Measurements from ENCODE around the gene DMD. TPM values are rescaled to one million over a fixed set of nuclear protein-coding genes. Genes with fewer than 3 reads are reported as not detected.
A peak's percentile ranks its signal among the peaks of the same experiment; 100 is the strongest.

DMD gene
- total and polyA plus RNA-seq, 8 donors: 6.8 to 117 (median 44.2) TPM

GRCh38 chrX:31433856-31434255, 1777.5 kb downstream of the DMD start:
- Histone ChIP-seq H3K4me1 (no peaks in the 10 kb centered on the region), H3K27me3 (no peaks in the 10 kb centered on the region), H3K9me3 (no peaks in the 10 kb centered on the region), H3K4me3 (no peak overlapping the region), H3K27ac (no peak overlapping the region), H3K36me3 (no peaks in the 10 kb centered on the region)
- 64 to 94% (median 82%) methylated on average over 1 of the region's 1 CpG for WGBS, 5 donors
- intact Hi-C loops (cut with DNase I; ENCODE audit: low total_unique reads): no loop called here
- no peak for DNase-seq
- TF ChIP-seq CTCF (IDR thresholded peaks at IDR 0.05) (no peak), POLR2A (IDR thresholded peaks at IDR 0.05) (no peak), EP300 (IDR thresholded peaks at IDR 0.05) (no peak), POLR2AphosphoS5 (IDR thresholded peaks at IDR 0.05) (no peak)

- 79 to 96% (median 87%) methylated on average over 6 of the region's 6 CpGs for WGBS, 5 donors
- Histone ChIP-seq H3K27me3 (no peaks in the 10 kb centered on the region), H3K9me3 (no peaks in the 10 kb centered on the region), H3K27ac (no peak overlapping the region), H3K36me3 (no peaks in the 10 kb centered on the region), H3K4me1 (no peaks in the 10 kb centered on the region), H3K4me3 (no peak overlapping the region)
- intact Hi-C loops (cut with DNase I; ENCODE audit: low total_unique reads): no loop called here
- DNase-seq: no peak
- TF ChIP-seq CTCF (IDR thresholded peaks at IDR 0.05) (no peak), POLR2A (IDR thresholded peaks at IDR 0.05) (no peak), EP300 (IDR thresholded peaks at IDR 0.05) (no peak), POLR2AphosphoS5 (IDR thresholded peaks at IDR 0.05) (no peak)
Observed at GRCh38 chrX:31429915-31430314, 1781.4 kb downstream of the DMD start.

- WGBS, 5 donors: 23 to 37% (median 30%) methylated on average over 6 of the region's 6 CpGs
- Histone ChIP-seq H3K4me3 (no peak overlapping the region), H3K36me3 (no peaks in the 10 kb centered on the region), H3K4me1 (no peaks in the 10 kb centered on the region), H3K9me3 (no peaks in the 10 kb centered on the region), H3K27ac (no peak overlapping the region), H3K27me3 (no peaks in the 10 kb centered on the region)
- TF ChIP-seq CTCF (IDR thresholded peaks at IDR 0.05) (peak in 1 of 7 experiments; percentile 34), EP300 (IDR thresholded peaks at IDR 0.05) (no peak)
- peak; percentile 35 to 74 for DNase-seq
- intact Hi-C loops (cut with DNase I; ENCODE audit: low total_unique reads): no loop called here
Observed at GRCh38 chrX:31423609-31424189, 1787.7 kb downstream of the DMD start.

GRCh38 chrX:31421441-31421840, 1789.9 kb downstream of the DMD start:
- H3K4me3 ChIP-seq: no peak overlapping the region
- no peaks in the 10 kb centered on the region for H3K27me3 ChIP-seq
- intact Hi-C loops (cut with DNase I; ENCODE audit: low total_unique reads): no loop called here
- no peaks in the 10 kb centered on the region for H3K36me3 ChIP-seq
- 63 to 72% (median 70%) methylated on average over 3 of the region's 3 CpGs for WGBS, 5 donors
- no peak for TF ChIP-seq POLR2A (IDR thresholded peaks at IDR 0.05)
- no peak for TF ChIP-seq CTCF (IDR thresholded peaks at IDR 0.05)
- no peak for TF ChIP-seq EP300 (IDR thresholded peaks at IDR 0.05)
- no peak for TF ChIP-seq POLR2AphosphoS5 (IDR thresholded peaks at IDR 0.05)
- H3K27ac ChIP-seq: no peak overlapping the region
- DNase-seq: no peak
- H3K9me3 ChIP-seq: no peaks in the 10 kb centered on the region
- H3K4me1 ChIP-seq: no peaks in the 10 kb centered on the region
